Activated CD8-positive, alpha-beta T cell treated with anti-CD3 and anti-CD28 coated beads for 36 hours (primary cell): ENCODE results near the gene STK39. TPM values are rescaled to one million over a fixed set of nuclear protein-coding genes. Genes with fewer than 3 reads are reported as not detected.

Source experiments
- ATAC-seq: fragments of 200-7000 bp; cut with Tn5 transposase; one replicate; pipeline ENCODE4 v1.10.0; 2021; ENCODE audit warnings: mild to moderate bottlenecking, moderate library complexity
- CTCF ChIA-PET: fragments of 350-600 bp; sonication (Branson Sonifier 250); formaldehyde crosslinking; loops from one replicate; lab custom pipeline; 2021; ENCODE audit warnings: antibody characterized with exemption; lab: Charles Lee
- POLR2A ChIA-PET: fragments of 350-600 bp; sonication (Branson Sonifier 250); formaldehyde crosslinking; loops from one replicate; lab custom pipeline; 2021; ENCODE audit warnings: antibody characterized with exemption; lab: Charles Lee
- DNase-seq: peaks from one replicate; pipeline ENCODE4 v3.0.0-alpha.2; 2020
- H3K27ac Mint-ChIP-seq: one replicate; pipeline ENCODE4 v1.8.0; 2021; ENCODE audit warnings: mild to moderate bottlenecking, mixed read lengths
- H3K27me3 Mint-ChIP-seq: one replicate; pipeline ENCODE4 v1.8.0; 2021; ENCODE audit warnings: mixed read lengths
- H3K36me3 Mint-ChIP-seq: one replicate; pipeline ENCODE4 v1.8.0; 2021; ENCODE audit warnings: low read depth, mixed read lengths
- H3K4me1 Mint-ChIP-seq: one replicate; pipeline ENCODE4 v1.8.0; 2021; ENCODE audit warnings: low read depth, mixed read lengths
- H3K4me3 Mint-ChIP-seq: one replicate; pipeline ENCODE4 v1.8.0; 2021; ENCODE audit warnings: mild to moderate bottlenecking, moderate library complexity, mixed read lengths
- H3K9me3 Mint-ChIP-seq: one replicate; pipeline ENCODE4 v1.8.0; 2021; ENCODE audit warnings: mixed read lengths
- intact Hi-C: fragments of 100-400 bp; cut with micrococcal nuclease; formaldehyde crosslinking; loops from one replicate; pipeline ENCODE4 v1.10.0; 2022
- total RNA-seq, 2 experiments: library from RNA; stranded (reverse); gene quantifications; one replicate each; pipeline ENCODE4 v1.2.3, GENCODE V29; 2021
- TF ChIP-seq, protein P1 (sequence below): fragments of 200-600 bp; IDR thresholded peaks from one replicate; pipeline ENCODE4 v1.8.0; 2022; ENCODE audit warnings: antibody characterized with exemption, mild to moderate bottlenecking

The STK39 gene
- total RNA-seq, 2 experiments from 2014 or later, result 32.8 to 33.9 TPM

DNA sequence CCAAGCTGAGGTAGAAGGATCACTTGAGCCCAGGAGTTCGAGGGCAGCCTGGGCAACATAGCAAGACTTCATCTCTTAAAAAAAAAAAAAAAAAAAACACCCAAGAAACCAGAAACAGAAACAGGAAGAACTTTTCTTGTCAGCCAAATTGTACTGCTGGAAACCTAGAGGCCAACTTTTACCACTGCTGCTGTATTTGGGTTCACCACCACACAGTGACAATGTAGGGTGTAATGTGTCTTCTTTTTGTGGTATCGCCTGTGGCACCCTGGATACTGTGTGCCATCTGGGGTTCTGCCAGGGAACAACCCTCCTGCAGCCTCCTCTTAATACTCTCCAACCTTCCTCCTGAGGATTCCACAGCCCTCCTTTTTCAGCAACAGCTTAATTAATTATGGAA lies 72.6 kb downstream of the STK39 start:
- peak overlapping the region; percentile 56 for H3K4me3 Mint-ChIP-seq
- intact Hi-C loops, result no loop called here
- H3K36me3 Mint-ChIP-seq, result peaks cover 21% of the 10 kb centered on the region
- peak overlapping the region; percentile 74 for H3K27ac Mint-ChIP-seq
- POLR2A ChIA-PET, result interaction anchor here (0.6 kb wide), 1 partner anchor 598 kb away, joined by 3 read pairs; no protein-coding TSS in a partner anchor
- CTCF ChIA-PET, result interaction anchor here (1.3 to 2.3 kb wide), 4 partner anchors 14 to 172 kb away, joined by 3 to 5 read pairs (median 4); no protein-coding TSS in a partner anchor
- ATAC-seq, result peak; percentile 89
- peak; percentile 41 for DNase-seq
- TF ChIP-seq, protein P1, sequence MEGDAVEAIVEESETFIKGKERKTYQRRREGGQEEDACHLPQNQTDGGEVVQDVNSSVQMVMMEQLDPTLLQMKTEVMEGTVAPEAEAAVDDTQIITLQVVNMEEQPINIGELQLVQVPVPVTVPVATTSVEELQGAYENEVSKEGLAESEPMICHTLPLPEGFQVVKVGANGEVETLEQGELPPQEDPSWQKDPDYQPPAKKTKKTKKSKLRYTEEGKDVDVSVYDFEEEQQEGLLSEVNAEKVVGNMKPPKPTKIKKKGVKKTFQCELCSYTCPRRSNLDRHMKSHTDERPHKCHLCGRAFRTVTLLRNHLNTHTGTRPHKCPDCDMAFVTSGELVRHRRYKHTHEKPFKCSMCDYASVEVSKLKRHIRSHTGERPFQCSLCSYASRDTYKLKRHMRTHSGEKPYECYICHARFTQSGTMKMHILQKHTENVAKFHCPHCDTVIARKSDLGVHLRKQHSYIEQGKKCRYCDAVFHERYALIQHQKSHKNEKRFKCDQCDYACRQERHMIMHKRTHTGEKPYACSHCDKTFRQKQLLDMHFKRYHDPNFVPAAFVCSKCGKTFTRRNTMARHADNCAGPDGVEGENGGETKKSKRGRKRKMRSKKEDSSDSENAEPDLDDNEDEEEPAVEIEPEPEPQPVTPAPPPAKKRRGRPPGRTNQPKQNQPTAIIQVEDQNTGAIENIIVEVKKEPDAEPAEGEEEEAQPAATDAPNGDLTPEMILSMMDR, result no peak
- H3K4me1 Mint-ChIP-seq, result peaks cover 46% of the 10 kb centered on the region
- H3K9me3 Mint-ChIP-seq, result no peaks in the 10 kb centered on the region
- no peaks in the 10 kb centered on the region for H3K27me3 Mint-ChIP-seq

DNA sequence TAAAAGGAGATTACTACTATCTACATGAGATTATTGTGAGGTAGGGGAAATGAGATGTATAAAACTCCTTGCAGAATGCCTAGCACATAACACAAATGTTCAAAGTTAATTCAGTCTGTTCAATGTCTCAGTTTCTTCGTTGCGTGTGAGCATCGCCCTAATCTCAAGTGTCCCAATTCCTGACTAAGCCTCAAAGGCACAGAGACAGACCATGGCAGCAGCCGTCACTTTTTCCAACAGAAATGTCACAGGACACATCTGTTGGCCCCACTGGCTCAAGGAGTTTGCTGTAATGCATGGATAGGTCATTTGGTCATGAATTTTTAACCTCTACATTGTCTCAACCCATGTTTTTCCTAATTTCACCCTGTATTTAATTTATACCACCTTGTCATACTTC lies 75.3 kb downstream of the STK39 start:
- H3K36me3 Mint-ChIP-seq, result peaks cover 25% of the 10 kb centered on the region

DNA sequence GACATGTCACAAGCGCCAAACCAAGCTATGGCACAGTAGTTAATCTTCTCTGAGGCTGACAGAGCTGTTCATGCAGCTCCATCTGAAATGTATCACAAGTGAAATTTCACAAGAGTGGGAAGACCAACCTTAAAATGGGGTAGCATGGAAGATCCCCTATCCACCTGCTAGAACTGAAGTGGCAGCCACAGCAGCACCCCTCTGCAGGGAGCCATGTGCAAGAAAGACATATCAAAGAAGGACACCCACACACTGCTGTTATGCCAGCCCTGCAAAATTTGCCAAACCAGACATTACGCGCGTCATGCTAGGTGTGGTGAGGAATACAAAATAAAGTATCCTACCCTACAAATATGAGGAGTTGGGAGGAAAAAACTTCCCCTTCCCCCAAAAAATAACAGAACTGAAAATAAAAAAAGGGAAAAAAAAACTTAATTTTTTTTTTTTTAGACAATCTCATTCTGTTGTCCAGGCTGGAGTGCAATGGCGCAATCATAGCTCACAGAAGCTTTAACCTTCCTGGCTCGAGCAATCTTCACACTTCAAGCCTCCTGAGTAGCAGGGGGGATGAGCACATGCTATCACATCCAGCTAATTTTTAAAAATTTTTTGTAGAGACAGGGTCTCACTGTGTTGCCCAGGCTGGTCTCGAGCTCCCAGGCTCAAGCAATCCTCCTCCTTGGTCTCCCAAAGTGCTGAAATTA lies 76.2 kb downstream of the STK39 start:
- H3K4me1 Mint-ChIP-seq, result peaks cover 57% of the 10 kb centered on the region
- ChIA-PET CTCF (interaction anchor here (1.0 to 1.7 kb wide), 2 partner anchors 10 to 24 kb away, joined by 3 to 5 read pairs; no protein-coding TSS in a partner anchor), POLR2A (interaction anchor here (0.7 kb wide), 1 partner anchor 21 kb away, joined by 3 read pairs; no protein-coding TSS in a partner anchor)
- DNase-seq, result no peak
- no peak overlapping the region for H3K4me3 Mint-ChIP-seq
- TF ChIP-seq, protein P1, result no peak
- intact Hi-C loops, result no loop called here
- no peak overlapping the region for H3K27ac Mint-ChIP-seq
- no peaks in the 10 kb centered on the region for H3K9me3 Mint-ChIP-seq
- ATAC-seq, result no peak
- no peaks in the 10 kb centered on the region for H3K27me3 Mint-ChIP-seq
- peaks cover 28% of the 10 kb centered on the region for H3K36me3 Mint-ChIP-seq

More for the DNA sequence above, 75.3 kb downstream of the STK39 start:
- POLR2A ChIA-PET, result no interaction called here
- ATAC-seq (no peak), DNase-seq (no peak)
- no peak overlapping the region for H3K27ac Mint-ChIP-seq
- TF ChIP-seq, protein P1, result no peak
- intact Hi-C loops, result no loop called here
- H3K4me3 Mint-ChIP-seq, result no peak overlapping the region
- peaks cover 55% of the 10 kb centered on the region for H3K4me1 Mint-ChIP-seq
- H3K27me3 Mint-ChIP-seq, result no peaks in the 10 kb centered on the region
- no peaks in the 10 kb centered on the region for H3K9me3 Mint-ChIP-seq
- CTCF ChIA-PET, result interaction anchor here (1.0 kb wide), 1 partner anchor 12 kb away, joined by 3 read pairs; no protein-coding TSS in a partner anchor

DNA sequence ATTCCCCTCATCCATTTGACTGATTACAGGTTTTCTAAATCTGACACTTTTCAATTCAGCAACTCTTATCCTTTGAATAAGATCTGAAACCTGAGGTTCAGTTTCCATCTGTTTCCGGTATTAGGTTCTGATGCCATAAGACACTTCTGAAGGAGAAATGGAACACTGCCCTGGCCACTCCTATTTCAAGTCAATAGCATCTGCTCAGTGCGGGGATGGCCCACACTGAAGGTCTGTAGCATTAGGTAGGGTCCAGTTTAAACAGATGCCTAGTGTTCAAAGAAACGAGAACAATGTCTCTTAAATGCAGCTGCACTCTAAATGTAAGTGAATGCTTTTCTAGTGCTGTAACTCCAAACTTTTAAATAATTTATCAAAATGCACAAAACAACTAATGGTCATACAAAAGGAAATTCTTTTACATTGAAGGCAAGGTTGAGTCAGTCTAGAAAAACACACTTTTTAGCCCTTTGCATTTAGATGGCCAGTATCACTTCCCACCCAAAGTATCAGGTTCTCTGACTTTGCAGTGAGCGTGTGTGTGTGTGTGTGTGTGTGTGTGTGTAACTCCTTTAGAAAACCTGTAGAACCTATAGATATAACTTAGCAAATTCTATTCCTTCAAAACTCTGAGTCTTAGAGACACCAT lies 78.2 kb downstream of the STK39 start:
- CTCF ChIA-PET, result interaction anchor here (1.7 kb wide), 1 partner anchor 26 kb away, joined by 5 read pairs; no protein-coding TSS in a partner anchor
- TF ChIP-seq, protein P1, result no peak
- no peak for ATAC-seq
- DNase-seq, result no peak
- Mint-ChIP-seq H3K36me3 (peaks cover 28% of the 10 kb centered on the region), H3K4me1 (peaks cover 61% of the 10 kb centered on the region), H3K27me3 (no peaks in the 10 kb centered on the region), H3K4me3 (no peak overlapping the region), H3K27ac (no peak overlapping the region), H3K9me3 (no peaks in the 10 kb centered on the region)
- intact Hi-C loops, result loop anchor here (5.0 kb wide), 2 partner anchors 43 to 78 kb away; partner anchors contain the start of gene STK39
- POLR2A ChIA-PET, result interaction anchor here (0.6 kb wide), 1 partner anchor 13 kb away, joined by 4 read pairs; no protein-coding TSS in a partner anchor
